Activated B cell treated with CpG ODN at 0.5 μM for 24 hours (primary cell): Measurements from ENCODE around the gene ARL16. TPM values are rescaled to one million over a fixed set of nuclear protein-coding genes. Genes with fewer than 3 reads are reported as not detected.

Experiments used
- ATAC-seq: fragments of 200-7000 bp; cut with Tn5 transposase; one replicate; pipeline ENCODE4 v1.10.0; 2021; ENCODE audit warnings: low read depth, mild to moderate bottlenecking, moderate library complexity
- CTCF ChIA-PET: fragments of 350-600 bp; sonication (Branson Sonifier 250); formaldehyde crosslinking; loops from one replicate; lab custom pipeline; 2021; ENCODE audit warnings: antibody characterized with exemption; lab: Charles Lee
- POLR2A ChIA-PET: fragments of 350-600 bp; sonication (Branson Sonifier 250); formaldehyde crosslinking; loops from one replicate; lab custom pipeline; 2021; ENCODE audit warnings: antibody characterized with exemption; lab: Charles Lee
- DNase-seq: peaks from one replicate; pipeline ENCODE4 v3.0.0; 2022
- H3K27ac Mint-ChIP-seq: one replicate; pipeline ENCODE4 v1.8.0; 2020; ENCODE audit warnings: mixed read lengths
- H3K27me3 Mint-ChIP-seq: one replicate; pipeline ENCODE4 v1.8.0; 2021; ENCODE audit warnings: mixed read lengths
- H3K36me3 Mint-ChIP-seq: one replicate; pipeline ENCODE4 v1.8.0; 2021; ENCODE audit warnings: low read depth, mixed read lengths
- H3K4me1 Mint-ChIP-seq: one replicate; pipeline ENCODE4 v1.8.0; 2021; ENCODE audit warnings: mixed read lengths
- H3K4me3 Mint-ChIP-seq: one replicate; pipeline ENCODE4 v1.8.0; 2020; ENCODE audit warnings: mild to moderate bottlenecking, mixed read lengths
- H3K9me3 Mint-ChIP-seq: one replicate; pipeline ENCODE4 v1.8.0; 2020; ENCODE audit warnings: mixed read lengths
- CTCF ChIP-seq: fragments of 200-600 bp; IDR thresholded peaks from one replicate; pipeline ENCODE4 v1.8.0; 2022; ENCODE audit warnings: antibody characterized with exemption, mild to moderate bottlenecking
- intact Hi-C: fragments of 100-400 bp; cut with micrococcal nuclease; formaldehyde crosslinking; loops from one replicate; pipeline ENCODE4 v1.15.1; 2024
- total RNA-seq: library from RNA; stranded (reverse); gene quantifications from 2 replicates; pipeline ENCODE4 v1.2.3, GENCODE V29; 2022

ARL16 gene
- total RNA-seq, 1 donor from 2014 or later = 33.3 TPM

GRCh38 chr17:81723651-81724209, 40.1 kb upstream of the ARL16 start:
- Mint-ChIP-seq H3K9me3 (no peaks in the 10 kb centered on the region), H3K4me1 (no peaks in the 10 kb centered on the region), H3K4me3 (no peak overlapping the region), H3K27me3 (peaks cover 12% of the 10 kb centered on the region), H3K36me3 (no peaks in the 10 kb centered on the region), H3K27ac (no peak overlapping the region)
- ChIA-PET CTCF (no interaction called here), POLR2A (no interaction called here)
- intact Hi-C loops = no loop called here
- no peak for TF ChIP-seq CTCF
- DNase-seq = no peak
- ATAC-seq = no peak

GRCh38 chr17:81722184-81723120, 38.9 kb upstream of the ARL16 start:
- H3K4me1 Mint-ChIP-seq = no peaks in the 10 kb centered on the region
- no peaks in the 10 kb centered on the region for H3K9me3 Mint-ChIP-seq
- ChIA-PET CTCF (no interaction called here), POLR2A (interaction anchor here (0.7 kb wide), 1 partner anchor 109 kb away, joined by 3 read pairs; no protein-coding TSS in a partner anchor)
- TF ChIP-seq CTCF = no peak
- intact Hi-C loops = no loop called here
- ATAC-seq (no peak), DNase-seq (no peak)
- H3K36me3 Mint-ChIP-seq = no peaks in the 10 kb centered on the region
- H3K27ac Mint-ChIP-seq = no peak overlapping the region
- no peak overlapping the region for H3K4me3 Mint-ChIP-seq
- peaks cover 12% of the 10 kb centered on the region for H3K27me3 Mint-ChIP-seq

GRCh38 chr17:81720267-81721071, 36.9 kb upstream of the ARL16 start:
- Mint-ChIP-seq H3K9me3 (no peaks in the 10 kb centered on the region), H3K4me1 (no peaks in the 10 kb centered on the region), H3K4me3 (no peak overlapping the region), H3K27ac (no peak overlapping the region), H3K36me3 (no peaks in the 10 kb centered on the region), H3K27me3 (peaks cover 9% of the 10 kb centered on the region)
- CTCF ChIA-PET = no interaction called here
- intact Hi-C loops = no loop called here
- POLR2A ChIA-PET = interaction anchor here (1.0 kb wide), 1 partner anchor 18 kb away, joined by 3 read pairs; the partner anchor contains the start of gene MRPL12
- no peak for TF ChIP-seq CTCF
- ATAC-seq = no peak
- no peak for DNase-seq

- Mint-ChIP-seq H3K27ac (no peak overlapping the region), H3K9me3 (no peaks in the 10 kb centered on the region), H3K4me3 (no peak overlapping the region), H3K27me3 (peaks cover 9% of the 10 kb centered on the region), H3K4me1 (no peaks in the 10 kb centered on the region), H3K36me3 (no peaks in the 10 kb centered on the region)
- DNase-seq = no peak
- intact Hi-C loops = no loop called here
- ATAC-seq = no peak
- TF ChIP-seq CTCF = no peak
- ChIA-PET CTCF (no interaction called here), POLR2A (interaction anchor here (0.7 to 1.0 kb wide), 2 partner anchors 12 to 17 kb away, joined by 3 read pairs; partner anchors contain the start of gene MRPL12)
Measured at GRCh38 chr17:81719410-81720266, 36.0 kb upstream of the ARL16 start.
